ENCODE results near the gene EYS. TPM values are rescaled to one million over a fixed set of nuclear protein-coding genes. Genes with fewer than 3 reads are reported as not detected.
"Not testable (repeated sequence)": the region's sequence is repeated elsewhere in the genome, so short reads cannot be mapped to it uniquely, and the experiment has no call there.

EYS gene
- total RNA-seq, 3 donors from 2014 or later: 0.16 to 0.61 (median 0.60) TPM

DNA sequence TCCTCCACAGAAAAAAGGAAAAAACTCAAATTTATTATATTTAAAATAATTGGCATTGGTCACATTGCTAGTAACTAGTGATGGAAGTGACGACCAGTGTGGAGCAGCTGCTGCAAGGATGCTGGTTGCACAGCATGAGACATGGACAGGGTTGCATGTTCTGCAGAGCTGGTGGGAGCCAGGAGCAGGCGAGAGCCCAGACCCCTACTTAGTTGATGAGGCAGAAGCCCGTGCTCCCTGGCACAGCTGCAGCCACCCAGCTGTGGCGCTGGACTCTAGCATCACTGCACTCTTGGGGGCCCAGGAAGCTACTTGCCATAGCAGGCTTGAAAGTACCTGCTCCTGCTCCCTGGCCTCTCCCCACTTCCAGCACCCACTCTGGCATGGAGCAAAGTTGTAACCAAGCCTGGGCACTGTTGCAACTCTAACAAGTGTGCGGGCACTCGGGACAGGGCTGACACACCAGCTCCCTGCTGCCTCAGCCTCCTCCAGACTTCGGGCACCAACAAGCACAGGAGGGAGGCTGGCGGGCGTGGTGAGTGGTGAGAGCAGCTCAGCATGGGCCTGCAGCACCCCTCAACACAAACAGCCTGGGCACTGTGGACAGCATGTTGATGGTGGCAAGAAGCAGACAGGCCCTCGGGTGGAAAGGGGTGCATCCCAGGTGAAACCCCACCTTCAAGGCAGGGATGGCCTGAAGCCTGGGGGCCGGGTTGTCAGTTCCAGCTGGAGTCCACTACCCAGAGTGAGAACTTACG is 69.6 kb downstream of the EYS start:
- intact Hi-C loops (cut with DNase I, micrococcal nuclease): no loop called here
- H3K4me3 ChIP-seq: no peak overlapping the region
- ATAC-seq: no peak
- no peaks in the 10 kb centered on the region for H3K36me3 ChIP-seq (ENCODE audit: low read depth)
- H3K4me1 ChIP-seq (ENCODE audit: low read depth): no peaks in the 10 kb centered on the region
- TF ChIP-seq CTCF (IDR thresholded peaks at IDR 0.05): no peak
- peak in 1 of 3 donors; percentile 28 for DNase-seq
- no peaks in the 10 kb centered on the region for H3K9me3 ChIP-seq

DNA sequence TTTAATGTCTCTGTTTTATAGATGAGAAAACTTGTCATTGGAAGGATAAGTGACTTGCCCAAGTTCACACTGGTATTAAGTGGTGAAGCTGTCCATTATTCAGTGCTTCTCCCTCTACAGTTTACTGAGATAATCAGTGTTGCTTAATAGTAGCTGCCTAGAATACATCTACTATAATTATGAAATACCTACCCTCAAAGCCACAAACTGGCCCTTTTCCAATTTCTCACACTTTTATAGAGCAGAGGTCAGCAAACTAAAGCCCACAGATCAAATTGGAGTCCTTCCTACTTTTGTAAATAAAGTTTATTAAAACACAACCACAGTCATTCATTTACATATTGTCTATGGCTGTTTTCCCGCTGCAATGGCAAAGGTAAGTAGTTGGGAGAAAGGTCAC is 73.5 kb downstream of the EYS start:
- intact Hi-C loops (cut with DNase I, micrococcal nuclease): no loop called here
- ATAC-seq (no peak), DNase-seq (no peak)
- Histone ChIP-seq H3K4me3 (no peak overlapping the region), H3K4me1 (ENCODE audit: low read depth) (no peaks in the 10 kb centered on the region), H3K9me3 (no peaks in the 10 kb centered on the region), H3K36me3 (ENCODE audit: low read depth) (no peaks in the 10 kb centered on the region)
- TF ChIP-seq CTCF (IDR thresholded peaks at IDR 0.05): no peak

DNA sequence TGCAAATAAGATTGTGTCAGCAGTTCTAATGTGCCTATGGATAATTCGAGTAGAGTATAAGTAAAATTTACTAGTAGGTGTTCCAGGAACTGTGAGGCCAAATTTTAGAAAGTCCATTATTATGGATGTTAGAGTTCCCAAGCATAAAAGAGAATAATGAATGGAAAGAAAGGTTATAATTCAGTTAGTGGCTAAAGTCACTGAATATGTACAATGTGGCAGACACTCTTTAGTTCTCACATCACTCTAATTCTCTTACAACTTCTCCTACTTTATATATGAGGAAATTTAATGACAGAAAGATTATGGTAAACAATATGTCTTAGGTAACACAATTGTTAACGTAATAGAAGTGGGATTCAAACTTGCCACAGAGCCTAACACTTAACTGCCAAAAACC is 75.3 kb downstream of the EYS start:
- Histone ChIP-seq H3K36me3 (ENCODE audit: low read depth) (no peaks in the 10 kb centered on the region), H3K4me1 (ENCODE audit: low read depth) (no peaks in the 10 kb centered on the region), H3K4me3 (no peak overlapping the region), H3K9me3 (no peaks in the 10 kb centered on the region)
- TF ChIP-seq CTCF (IDR thresholded peaks at IDR 0.05): no peak
- no peak for ATAC-seq
- intact Hi-C loops (cut with DNase I, micrococcal nuclease): no loop called here
- no peak for DNase-seq

GRCh38 chr6:65627434-65627999 is 79.5 kb downstream of the EYS start:
- H3K9me3 ChIP-seq; ATAC-seq; H3K4me3 ChIP-seq; intact Hi-C loops (cut with DNase I, micrococcal nuclease); H3K4me1 ChIP-seq (ENCODE audit: low read depth); H3K36me3 ChIP-seq (ENCODE audit: low read depth): not testable (repeated sequence)
- peak in 1 of 3 donors; percentile 38 for DNase-seq

DNA sequence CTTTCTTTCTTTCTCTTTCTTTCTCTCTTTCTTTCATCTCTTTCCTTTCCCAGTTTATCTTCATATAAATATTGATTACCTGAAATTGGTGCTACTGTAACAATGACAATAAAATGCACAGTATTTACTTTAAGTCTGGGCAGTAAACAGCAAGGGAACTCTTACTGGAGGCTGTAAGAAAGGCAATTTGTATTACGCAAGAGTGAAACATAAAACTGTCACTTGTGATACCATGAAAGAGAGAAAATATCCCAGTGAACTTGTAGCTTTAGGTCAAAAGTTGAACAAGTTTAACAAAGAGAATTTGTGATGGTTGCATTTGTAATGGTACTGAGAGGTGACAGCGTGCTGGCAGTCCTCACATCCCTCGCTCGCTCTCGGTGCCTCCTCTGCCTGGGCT is 80.0 kb downstream of the EYS start:
- H3K4me3 ChIP-seq: no peak overlapping the region
- ATAC-seq (no peak), DNase-seq (no peak)
- intact Hi-C loops (cut with DNase I, micrococcal nuclease): no loop called here
- no peaks in the 10 kb centered on the region for H3K36me3 ChIP-seq (ENCODE audit: low read depth)
- no peaks in the 10 kb centered on the region for H3K9me3 ChIP-seq
- TF ChIP-seq CTCF (IDR thresholded peaks at IDR 0.05): no peak
- H3K4me1 ChIP-seq (ENCODE audit: low read depth): no peaks in the 10 kb centered on the region

GRCh38 chr6:65623566-65623965 is 83.5 kb downstream of the EYS start:
- Histone ChIP-seq H3K4me3 (no peak overlapping the region), H3K36me3 (ENCODE audit: low read depth) (no peaks in the 10 kb centered on the region), H3K9me3 (no peaks in the 10 kb centered on the region), H3K4me1 (ENCODE audit: low read depth) (no peaks in the 10 kb centered on the region)
- intact Hi-C loops (cut with DNase I, micrococcal nuclease): no loop called here
- DNase-seq: no peak
- no peak for TF ChIP-seq CTCF (IDR thresholded peaks at IDR 0.05)
- no peak for ATAC-seq

Measured in mucosa of descending colon (tissue), 3 donors.